GM21515 (cell line): ENCODE data around the gene CASK.
"Not testable (repeated sequence)": the region's sequence is repeated elsewhere in the genome, so short reads cannot be mapped to it uniquely, and the experiment has no call there.

Experiments
- ATAC-seq: cut with Tn5 transposase; IDR thresholded peaks from one replicate; pipeline ENCODE4 v1.9.1; 2021; ENCODE audit not compliant: unreplicated experiment

The CASK gene

DNA sequence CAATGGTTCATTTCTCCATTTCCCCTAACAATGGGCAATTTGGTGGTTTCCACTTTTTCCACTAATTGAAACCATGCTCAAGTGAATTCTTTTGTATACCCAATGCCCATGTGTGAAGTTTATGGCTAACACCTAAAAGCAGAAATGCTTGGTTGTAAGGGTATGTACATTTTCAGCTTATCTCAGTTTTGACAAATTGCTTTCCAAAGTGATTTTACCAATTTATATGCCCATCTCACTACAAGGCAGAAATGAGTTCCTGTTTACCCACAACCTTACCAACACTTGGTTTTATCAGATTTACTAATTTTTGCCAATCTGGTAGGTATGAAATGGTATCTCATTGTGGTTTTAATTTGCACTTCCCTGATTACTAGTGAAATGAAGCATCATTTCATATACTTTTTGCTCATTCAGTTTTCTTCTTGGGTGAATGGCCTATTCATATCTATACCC, 219.8 kb downstream of the CASK start:
- ATAC-seq, result no peak

DNA sequence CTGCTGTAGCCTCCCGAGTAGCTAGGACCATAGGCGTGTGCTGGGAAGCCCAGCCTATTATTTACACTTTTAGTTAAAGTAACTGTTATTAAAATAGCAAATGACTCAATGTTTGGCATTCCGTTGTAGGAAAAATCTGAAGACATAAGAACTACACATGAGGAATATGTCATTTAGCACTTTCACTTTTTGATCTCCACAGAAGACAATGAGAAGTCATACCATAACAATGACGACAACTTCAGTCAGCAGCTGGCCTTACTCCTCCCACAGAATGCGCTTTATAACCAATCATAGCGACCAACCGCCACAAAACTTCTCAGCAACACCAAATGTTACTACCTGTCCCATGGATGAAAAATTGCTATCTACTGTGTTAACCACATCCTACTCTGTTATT, 227.9 kb downstream of the CASK start:
- no peak for ATAC-seq

DNA sequence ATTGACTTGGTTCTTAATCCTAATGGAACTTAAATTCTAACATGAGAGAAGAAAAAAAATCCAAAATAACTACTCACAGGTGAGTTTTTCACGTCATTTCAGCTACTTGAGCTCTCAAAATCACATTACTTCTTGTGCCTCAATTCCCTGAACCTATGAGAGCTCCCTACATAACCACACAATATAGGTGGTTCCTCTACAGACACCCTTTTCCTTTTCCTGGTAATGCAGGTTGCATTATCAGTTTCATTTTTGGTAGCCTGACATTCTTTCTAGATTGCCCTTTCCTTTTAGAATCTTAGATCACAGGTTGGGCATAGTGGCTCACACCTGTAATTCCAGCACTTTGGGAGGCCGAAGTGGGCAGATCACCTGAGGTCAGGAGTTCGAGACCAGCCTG, 230.3 kb downstream of the CASK start:
- no peak for ATAC-seq

DNA sequence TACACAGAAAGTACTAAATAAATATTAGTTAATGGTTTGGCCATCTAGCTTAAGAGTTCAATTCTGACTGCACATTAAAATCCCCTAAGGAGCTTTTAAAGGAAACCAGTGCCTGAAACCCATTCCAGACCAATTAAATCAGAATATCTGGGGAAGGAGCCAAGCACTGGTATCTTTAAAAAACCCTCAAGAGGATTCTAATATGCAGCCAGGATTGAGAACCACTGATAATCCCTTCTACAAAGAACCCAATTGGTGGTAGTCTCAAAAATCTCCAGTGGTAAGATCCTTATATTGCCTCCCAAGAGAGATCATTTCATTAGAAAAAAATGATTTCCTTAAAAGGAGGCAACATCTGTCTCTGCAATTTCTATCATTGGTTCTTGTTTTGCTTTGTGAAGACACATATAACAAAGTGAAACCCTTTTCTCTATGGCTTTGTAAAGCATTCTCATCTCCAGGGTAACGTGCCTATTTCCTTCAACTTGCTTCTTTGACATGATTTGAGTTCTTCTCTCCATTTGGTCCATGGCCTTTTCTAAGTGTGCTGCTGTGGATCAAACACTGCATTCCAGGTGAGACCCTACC, 231.1 kb downstream of the CASK start:
- ATAC-seq, result no peak

DNA sequence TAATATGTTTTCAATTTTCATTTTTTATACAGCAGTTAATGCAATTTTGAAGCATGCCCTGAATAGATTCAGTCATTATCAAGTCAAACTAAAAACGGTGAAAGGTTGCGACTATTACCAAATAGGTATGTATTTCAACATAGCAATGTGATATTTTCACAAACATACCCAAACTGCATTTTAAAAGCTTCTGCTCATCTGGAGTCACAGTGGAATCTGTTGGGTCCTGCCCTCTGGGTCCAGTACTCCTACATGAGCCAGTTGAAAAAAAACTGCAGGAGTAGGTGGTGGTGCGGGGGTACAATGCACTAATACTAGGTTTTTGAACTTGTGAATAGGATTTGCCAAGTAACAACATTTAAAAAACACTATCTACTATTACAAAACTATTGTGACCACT, 233.6 kb downstream of the CASK start:
- no peak for ATAC-seq

DNA sequence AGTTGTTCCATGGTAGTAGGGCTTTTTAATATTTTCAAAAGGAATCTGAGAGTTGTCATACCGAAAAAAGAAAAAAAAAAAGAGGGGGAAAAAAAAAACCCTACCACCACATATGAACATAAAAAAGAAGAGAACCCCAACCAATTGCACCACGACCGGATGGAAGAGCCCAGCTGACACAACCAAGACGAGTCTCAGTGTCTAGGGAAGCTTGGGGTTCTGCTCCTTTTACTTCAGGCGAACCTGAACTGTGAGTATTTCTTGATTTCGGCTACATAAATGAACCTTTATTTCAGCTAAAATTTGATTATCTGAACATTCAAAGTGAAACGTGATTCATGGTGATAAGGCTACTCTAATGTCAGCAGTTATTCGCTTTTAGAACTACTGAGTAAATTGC, 234.5 kb downstream of the CASK start, which contains the start of gene GPR34:
GPR34 (plus strand) TSS at position 139 of the 400 bp plus-strand sequence. CDS start 6,661 bp downstream, outside the sequence.
- ATAC-seq, result no peak

DNA sequence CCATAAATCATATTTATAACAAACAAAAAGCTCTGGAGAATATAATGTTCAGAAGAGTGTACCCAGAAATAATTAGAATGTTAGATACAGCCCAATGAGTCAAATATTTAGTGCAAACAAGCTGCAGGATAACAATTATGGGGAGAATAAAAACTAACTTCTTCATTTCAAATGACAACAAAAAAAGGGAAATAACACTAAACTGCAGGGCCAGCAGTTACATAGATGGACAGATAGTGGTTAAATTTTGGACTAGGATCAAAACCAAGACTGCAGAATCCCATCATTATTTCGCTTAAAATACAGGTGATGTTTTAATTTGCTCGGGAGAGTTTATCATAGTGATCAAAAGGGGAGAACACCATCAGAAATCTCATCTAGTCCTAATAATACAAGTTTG, 235.2 kb downstream of the CASK start:
- no peak for ATAC-seq

DNA sequence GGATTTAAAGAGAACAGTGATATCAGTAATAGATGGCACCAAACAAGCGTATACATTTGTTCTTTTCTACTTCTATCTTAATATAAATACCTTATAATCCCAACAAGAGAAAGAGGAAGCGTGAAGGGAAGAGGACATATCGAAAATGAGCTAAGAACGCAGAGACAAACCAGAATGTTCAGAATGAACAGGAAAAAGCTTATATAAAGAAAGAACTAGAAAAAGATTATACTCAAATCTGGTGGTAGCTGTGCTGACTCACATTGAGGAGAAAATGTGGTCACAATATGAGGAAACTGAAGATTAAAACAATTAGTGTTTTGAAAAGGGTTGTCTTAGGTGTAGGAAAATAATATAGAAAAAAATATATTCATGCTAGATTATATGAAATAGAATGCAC, 236.6 kb downstream of the CASK start:
- no peak for ATAC-seq

DNA sequence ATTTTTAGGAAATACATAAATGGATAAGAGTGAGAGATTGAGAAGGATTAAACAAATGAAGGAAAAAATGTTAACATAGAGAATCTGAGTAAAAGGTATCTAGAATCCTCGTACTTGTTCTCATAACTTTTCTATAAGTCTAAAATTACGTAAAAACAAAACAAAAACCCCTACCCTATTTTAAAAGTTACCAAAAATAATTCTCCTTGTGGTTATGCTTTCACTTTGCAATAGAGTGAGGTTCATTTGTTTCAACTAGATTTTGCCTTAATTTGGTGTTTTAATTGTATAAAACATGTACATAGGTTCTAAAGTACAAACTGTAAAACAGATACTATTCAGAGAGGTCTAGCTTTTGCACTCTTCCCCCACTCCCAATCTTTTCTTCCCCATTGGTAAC, 238.4 kb downstream of the CASK start:
- no peak for ATAC-seq

DNA sequence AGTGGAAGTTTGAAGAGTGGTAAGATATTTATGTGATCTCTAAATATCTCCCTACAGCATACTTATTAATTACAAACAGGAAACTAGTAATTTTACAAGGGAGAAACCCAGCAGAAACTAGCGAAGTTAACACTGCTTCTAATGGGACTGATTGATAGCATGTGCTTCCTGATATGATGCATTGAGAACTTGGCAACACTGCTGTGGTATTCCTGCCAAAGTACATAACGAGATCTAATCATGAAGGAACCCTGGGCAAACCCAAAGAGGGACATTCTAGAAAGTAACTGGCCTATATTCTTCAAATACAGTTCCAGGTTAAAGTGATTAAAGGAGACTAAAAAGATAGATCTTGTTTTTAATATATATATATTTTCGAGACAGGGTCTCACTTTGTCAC, 239.2 kb downstream of the CASK start:
- no peak for ATAC-seq

DNA sequence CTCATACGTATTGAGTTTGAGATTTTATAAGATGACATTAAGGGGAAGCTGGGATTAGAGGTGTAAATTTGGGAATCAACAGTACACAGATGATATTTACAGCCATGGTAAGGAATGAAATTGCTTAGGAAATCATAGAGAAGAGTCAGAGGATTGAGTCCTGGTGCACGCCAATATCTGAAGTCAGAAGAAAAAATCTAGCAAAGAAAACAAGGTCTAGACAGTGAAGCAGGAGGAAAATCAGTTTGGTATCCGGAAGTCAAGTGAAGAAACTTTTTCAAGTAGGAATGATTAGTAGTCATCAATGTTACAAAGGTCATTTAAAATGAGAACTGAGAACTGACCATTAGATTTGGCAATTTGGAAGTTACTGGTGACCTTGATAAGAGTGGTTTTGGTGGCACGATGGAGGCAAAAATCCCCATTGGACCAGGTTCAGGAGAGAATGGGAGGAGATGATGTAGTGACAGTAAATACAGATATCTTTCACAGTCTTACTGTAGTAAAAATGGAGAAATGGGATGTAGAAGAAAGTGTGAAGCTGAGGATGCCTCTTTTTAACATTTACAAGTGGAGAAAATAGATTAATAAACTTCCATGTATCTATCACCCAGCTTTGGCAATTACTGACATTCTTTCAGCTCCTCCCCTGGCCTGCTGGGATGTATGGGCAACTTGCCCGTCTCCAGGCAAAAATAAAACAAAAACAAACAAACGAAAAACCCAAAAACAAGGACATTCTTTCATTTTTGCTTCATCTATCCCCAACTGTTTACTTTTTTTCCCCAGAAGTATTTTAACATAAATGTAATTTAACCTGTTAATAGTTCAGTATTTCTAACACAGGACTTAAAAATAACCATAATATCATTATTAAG, 245.9 kb downstream of the CASK start:
- no peak for ATAC-seq

DNA sequence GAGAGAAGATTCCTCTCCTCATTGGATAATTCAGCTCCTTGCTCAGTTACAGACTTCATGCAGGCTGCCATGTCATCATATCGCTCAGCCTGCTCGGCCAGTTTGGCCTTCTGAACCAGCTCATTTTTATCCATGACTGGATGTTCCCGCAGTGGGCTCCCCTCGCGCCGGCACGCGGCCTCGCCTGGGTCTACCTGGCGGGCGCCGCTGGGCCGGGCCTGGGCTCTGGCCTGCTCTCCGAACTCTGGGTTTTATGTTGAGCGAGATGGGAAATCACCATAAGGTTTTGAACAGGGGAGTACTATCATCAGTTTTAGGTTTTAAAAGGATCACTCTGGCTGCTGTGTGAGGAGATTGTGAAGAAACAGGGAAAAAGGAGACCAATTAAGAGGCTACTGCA, 247.0 kb downstream of the CASK start:
- ATAC-seq, result not testable (repeated sequence)

DNA sequence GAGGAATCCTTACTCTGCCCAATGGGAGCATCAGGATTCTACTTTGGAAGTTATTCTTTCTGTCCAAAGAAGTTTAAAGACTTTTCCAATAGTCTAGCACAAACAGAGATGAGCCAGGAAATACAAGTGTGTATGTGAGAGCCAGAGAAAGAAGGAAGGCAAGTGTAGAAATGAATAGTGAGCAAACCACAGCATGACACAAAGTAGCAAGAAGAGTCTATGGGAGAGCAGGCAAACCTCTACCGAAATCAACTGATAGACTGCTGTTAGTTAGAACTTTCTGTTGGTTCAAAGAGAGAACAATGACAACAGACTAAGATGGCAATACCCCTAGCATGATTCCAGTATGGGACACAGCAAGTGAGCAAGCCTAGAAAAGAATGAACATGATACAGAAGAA, 250.7 kb downstream of the CASK start:
- no peak for ATAC-seq

DNA sequence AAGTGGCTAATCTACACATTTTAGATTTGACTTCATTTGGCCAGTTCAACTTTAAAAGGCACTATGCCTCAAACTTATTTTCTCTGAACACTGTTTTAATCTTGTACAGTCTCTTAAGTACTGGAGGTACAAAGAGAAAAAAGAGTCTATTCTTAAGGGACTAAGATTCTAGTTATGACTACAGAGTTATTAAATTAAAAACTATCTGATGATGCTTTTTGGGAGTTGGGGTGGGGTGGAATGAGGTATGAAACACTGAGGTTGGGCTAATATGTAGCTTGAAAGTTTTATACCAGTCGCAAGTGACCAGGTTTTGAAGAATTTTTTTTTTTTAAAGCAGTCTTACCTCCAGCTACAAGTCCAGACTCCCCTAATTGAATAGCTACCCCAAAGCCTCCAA, 252.3 kb downstream of the CASK start:
- no peak for ATAC-seq

DNA sequence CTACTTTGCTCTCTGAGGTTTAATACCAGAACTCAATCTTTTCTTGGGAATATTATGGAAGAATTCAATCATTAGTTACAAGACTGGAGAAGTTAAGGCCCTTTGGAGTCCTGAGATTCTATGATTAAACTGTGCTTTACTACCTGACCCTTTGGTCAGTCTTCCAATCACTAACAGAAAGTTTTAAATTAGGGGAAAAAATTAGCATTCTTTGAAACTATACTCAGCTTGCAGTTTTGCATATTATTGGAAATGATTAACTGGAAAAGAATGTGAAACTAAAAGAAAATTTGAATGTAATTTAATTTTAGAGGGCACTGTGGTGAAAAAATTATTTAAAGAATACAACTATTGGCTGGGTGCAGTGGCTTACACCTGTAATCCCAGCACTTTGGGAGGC, 253.2 kb downstream of the CASK start:
- no peak for ATAC-seq

DNA sequence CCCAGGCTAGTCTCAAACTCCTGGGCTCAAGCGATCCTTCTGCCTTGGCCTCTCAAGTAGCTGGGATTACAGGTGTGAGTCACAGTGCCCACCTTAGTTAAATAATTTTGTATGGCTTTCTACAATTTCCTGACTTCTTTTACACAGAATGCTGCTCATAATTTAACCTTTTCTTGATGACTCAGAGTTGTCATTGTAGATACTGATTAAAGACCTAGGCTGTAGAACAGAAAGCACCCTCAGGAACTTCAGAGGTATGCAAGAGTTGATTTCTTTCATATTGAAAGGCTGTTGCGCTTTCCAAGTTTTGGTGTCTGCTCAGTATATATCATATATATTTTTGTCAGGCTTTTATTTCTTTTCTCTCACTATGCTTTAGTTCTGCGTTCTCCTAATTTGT, 255.7 kb downstream of the CASK start:
- ATAC-seq, result no peak

DNA sequence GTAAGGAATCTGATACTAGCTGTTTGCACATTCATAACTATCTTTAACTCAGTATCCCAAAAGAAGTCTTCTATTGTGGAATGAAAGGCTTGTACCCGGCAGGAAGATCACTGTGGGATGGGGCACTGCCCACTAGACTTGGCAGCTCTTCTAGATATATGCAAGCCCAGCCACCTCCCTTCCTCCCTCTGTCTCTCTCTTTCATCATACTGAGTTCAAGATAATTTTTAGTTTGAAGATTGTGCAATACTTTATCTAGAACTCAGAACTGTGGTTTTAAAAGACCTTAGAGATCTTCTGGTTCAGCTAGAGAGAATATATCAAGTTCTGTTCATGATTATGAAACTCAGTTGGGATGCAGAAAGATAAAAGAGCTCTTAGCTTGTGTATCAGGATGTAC, 257.1 kb downstream of the CASK start:
- no peak for ATAC-seq

DNA sequence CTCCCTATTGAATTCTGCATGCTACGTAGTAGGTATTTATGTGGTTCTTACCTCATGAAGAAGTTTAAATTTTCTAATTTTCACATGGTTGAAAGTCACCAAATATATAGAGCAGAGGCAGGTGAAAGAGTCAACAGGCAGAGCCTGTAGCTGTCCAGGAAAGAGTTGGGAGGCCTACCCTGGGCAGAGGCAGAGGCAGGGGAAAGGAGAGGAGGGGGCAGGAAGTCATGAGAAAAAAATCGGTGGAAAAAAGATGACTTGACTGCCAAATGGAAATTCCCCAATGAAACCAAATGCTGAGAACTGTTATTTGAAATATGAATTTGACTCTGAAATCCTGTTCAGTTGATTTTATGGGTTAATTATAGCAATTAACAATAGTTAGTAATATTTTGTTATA, 257.7 kb downstream of the CASK start:
- no peak for ATAC-seq

DNA sequence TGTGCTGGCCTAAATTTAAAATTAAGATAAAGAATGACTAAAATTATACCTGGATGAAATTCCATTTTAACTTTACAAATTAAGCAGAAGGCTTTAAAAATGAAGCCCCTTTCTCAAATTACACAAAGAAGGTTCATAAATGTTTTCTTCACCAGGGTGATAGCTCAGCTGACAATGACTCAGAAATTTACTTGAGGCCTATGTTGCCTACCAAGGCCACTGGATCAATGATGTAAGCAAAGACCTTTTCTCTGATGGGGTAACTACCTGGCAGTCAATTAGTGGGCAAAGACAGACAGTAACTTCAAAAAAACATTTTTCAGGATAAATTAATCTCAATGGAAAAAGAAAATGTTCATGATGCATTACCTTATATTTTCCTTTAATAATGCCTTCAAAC, 258.4 kb downstream of the CASK start:
- ATAC-seq, result no peak

DNA sequence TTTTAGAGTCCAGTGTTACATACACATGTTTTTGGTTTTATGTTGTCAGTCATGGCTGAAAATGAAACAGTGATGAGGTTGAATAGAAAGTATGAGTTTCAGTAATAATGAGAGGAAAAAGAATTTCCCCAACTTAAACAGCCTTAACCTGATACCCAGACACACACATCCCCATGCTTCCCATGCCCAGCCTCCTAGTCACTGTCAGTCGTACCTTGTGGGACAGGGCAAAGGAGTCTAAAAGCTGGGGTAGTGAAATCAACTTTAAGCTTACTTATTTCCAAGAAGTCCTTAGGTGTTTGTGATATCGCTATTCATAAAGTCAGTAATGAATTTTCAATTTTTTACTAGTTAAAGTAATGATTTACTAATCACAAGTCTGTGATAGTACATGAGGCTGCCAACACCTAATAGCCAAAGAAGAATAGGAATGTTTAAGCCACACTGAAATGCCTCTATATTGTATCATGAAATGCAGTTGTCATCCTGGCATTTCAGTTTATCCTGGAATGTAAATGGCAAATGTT, 258.9 kb downstream of the CASK start:
- ATAC-seq, result peak; percentile 90

DNA sequence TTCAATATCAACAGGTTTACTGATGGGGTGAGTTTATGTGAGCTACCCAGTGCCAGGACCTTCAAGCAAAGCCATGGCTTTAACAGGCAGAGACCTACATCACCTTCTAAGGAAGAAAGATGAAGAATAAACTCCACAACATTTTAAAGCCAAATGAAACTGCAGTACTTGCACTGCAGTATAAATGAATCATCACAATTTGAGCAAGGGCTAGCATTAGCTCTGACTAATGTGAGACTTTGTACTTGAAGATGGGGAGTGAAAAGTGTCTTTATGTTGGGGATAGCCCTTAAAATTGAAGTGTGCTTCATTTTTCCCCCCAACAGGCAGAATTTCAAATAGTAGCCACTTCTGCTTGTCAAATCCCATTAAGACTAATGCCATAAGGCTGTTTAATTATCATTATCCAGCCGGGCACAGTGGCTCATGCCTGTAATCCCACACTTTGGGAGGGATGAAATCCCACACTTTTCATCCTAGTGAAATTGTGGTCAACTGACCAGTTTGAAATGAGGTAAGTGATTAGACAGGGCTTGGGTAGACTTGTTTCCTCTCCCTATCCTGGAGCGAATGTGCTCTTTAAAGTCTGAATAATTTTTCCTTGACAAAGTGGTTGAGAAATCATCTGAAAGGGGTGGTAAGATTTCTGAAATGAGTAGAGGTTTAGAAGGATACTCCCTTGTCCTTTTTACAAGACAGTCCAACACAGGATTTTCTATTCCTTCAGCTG, 261.8 kb downstream of the CASK start:
- ATAC-seq, result no peak

DNA sequence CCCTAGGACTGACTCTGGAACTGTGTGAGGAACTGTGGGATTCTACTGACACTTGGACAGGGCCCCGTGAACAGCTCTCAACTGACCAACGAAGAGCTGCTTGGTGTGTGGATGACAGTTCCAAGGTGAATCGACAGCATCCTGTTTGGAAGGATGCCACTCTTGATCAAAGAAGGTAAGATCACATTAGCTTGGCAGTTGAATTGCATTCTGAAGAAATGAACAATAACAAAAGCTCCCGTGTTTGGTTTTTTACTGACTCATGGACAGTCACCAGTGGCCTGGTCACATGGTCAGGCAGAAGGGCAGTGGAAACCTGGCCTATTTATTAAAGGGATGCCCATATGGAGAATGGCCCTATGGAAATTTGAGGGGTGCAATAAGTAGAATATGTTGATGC, 267.7 kb downstream of the CASK start:
- ATAC-seq, result no peak
